NCI-H2107 treated with DMSO at 0.1 percent for 48 hours (cell line): ENCODE results near the gene PDE3B.
"Not testable (repeated sequence)": the region's sequence is repeated elsewhere in the genome, so short reads cannot be mapped to it uniquely, and the experiment has no call there.

Experiments used
- DNase-seq: peaks from one replicate; lab custom pipeline; 2025; ENCODE audit not compliant: unreplicated experiment; lab: John Stamatoyannopoulos, UW

The PDE3B gene

DNA sequence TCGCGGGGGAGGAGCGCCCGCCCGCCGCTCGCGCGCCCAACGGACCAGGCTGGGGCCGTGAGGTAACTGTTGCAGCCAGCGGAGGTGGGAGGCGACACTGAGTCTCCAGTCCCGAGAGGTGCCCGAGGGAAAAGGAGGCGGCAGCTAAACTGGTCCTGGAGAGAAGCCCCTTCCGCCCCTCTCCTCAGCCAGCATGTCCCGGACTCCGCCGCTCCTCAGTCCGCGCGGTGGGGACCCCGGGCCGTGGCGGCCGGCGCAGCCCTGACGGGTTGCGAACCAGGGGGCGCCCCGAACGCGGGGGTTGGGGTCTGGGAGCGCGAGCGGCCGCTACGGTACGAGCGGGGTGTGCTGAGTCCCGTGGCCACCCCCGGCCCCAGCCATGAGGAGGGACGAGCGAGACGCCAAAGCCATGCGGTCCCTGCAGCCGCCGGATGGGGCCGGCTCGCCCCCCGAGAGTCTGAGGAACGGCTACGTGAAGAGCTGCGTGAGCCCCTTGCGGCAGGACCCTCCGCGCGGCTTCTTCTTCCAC lies at the start of gene PDE3B:
Gene PDE3B (plus strand): TSS at position 108 of the 529 bp plus-strand sequence. CDS start 272 bp downstream, at position 380.
- peak; percentile 10 for DNase-seq

GRCh38 chr11:14595261-14595660 lies 48.3 kb upstream of the PDE3B start:
- DNase-seq = not testable (repeated sequence)

DNA sequence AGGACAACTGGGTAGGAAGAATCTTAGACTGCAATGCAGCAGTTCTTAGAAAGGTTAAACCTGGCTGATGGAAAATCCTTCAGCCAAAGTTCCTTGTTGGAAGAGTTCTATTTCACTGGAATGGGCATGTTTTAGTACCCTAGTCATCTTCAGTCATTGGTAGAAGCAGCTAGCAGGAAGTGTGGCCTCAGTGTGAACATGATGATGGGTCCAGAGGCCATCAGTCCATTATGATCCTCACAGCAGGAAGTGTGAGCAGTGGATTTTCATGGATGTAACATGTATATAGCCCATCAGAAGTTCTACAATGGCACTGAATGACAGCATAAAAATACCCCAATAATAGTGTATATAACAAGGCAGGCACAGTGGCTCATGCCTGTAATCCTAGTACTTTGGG lies 35.9 kb upstream of the PDE3B start:
- no peak for DNase-seq

- DNase-seq = no peak
These were observed 33.7 kb upstream of the PDE3B start for GRCh38 chr11:14609902-14610301.

DNA sequence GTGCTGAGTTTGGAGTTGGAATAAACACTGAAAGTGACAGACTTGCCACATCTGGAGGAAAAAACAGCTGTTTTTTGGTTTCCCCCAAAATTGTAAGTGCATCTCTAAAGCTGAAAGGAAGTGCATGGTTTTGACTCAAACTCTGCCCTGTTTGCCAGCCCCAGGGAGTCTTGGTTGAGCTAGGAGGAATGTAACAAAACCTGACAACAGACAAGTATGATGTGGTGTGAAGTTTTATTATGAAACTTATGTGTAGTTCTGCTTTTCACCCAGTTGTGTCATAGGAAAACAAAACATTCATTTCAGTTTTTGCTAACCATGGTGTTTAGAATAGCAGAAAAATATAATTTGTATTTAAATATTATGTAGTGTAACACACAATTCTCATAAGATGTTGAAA lies 31.7 kb upstream of the PDE3B start:
- DNase-seq = no peak

- DNase-seq = no peak
These were observed 30.9 kb upstream of the PDE3B start for GRCh38 chr11:14612694-14613093.

GRCh38 chr11:14614091-14614622 lies 29.4 kb upstream of the PDE3B start:
- no peak for DNase-seq

GRCh38 chr11:14617241-14618027 lies 26.2 kb upstream of the PDE3B start:
- DNase-seq = no peak

- DNase-seq = no peak
These were observed 25.5 kb upstream of the PDE3B start for GRCh38 chr11:14618060-14618459.

DNA sequence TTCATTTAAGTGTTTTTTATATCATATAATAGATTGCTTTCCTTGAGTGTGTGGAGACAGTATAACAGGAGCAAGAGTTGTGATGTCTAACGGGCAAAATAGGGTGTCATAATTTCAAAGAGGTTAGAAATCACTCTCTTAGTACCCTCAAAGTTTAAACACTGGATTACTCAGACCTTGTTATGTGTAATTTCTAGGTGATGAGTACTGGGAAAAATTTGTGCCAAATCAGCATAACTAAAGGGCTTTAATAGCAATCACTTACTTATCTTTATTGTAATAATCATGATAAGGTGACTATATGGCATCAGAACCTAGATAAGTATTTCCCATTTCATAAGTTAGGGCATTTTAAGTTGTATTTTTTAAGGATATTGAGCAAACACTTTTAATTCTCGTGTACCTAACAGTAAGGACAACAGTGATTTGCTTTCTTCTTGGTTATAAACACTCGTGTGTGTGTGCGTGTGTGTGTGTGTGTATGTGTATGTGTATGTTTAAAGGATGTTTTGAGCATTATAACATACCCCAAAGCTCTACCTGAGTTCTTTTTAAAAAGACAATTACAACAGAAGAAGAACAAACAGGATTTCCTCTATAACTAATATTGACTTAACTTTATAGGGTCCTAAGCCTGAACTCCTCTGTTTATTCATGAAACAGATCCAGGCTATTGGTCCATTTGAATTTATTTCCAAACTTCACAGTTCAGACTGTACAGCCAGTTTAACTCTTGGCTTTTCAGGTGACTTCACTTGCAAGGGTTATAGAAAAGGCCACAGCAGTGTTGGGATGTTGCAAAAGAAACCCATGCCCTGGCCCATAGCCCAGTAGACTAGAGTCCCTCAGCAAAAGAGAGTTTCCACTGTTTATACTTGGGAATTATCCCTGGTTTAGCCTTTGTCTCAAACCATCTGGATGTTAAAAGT lies 23.7 kb upstream of the PDE3B start:
- no peak for DNase-seq

DNA sequence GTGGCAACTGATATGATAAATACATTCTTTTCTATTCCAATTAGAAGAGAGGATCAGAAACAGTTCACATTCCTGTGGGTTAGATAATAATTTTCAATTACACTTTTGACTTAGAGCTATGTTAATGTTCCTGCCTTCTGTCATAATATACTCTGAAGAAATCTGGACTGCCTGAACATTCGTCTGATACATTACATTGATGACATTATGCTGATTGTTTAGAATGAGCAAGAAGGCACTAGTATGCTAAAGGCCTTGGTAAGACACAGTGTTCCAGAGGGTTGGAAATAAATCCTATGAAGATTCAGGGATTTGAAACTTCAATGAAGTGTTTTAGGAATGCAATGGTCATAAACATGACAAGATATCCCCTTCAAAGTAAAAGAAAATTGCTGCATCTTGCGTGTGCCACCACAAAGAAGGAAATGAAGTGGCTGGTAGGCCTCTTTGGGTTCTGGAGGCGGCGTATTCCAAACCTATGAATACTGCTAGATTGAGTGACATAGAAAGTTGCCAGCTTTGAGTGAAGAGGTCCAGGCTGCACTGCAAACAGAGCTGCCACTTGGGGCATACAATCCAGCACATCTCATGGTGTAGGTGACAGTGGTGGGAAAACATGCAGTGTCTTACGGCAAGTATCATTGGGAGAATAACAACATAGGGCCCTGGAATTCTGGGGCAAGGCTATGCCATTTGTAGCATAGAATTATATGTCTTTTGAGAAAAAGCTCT lies 21.2 kb upstream of the PDE3B start:
- no peak for DNase-seq

GRCh38 chr11:14623036-14623435 lies 20.6 kb upstream of the PDE3B start:
- DNase-seq = no peak

DNA sequence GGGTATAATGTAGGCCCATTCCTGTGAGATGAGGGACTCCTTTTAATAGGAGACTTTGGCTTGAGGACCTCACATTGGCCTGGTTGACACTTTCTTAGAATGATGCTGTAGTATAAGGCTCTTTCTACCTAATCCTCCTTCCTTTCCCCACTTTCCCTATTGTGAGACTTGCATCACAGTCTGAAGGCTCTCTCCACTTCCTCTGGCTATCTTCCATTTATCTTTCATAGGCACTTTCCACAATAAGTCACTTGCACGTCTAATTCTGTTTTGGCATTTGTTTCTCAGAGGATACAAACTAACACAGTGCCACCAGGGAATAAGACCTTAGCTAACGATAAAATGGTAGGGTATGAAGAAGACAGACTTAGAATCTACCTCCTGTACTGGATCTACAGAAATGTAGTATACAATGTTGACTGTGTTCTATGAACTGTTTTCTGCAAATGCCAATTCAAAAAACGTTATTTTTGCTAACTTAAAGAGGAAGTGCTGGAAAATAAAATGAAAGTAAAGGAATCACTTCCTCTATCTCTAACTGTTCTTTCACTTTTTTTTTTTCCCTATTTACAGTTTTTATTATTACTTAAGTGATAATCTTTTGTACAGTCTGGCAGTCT lies 17.9 kb upstream of the PDE3B start:
- no peak for DNase-seq

GRCh38 chr11:14626650-14627049 lies 17.0 kb upstream of the PDE3B start:
- DNase-seq = no peak

DNA sequence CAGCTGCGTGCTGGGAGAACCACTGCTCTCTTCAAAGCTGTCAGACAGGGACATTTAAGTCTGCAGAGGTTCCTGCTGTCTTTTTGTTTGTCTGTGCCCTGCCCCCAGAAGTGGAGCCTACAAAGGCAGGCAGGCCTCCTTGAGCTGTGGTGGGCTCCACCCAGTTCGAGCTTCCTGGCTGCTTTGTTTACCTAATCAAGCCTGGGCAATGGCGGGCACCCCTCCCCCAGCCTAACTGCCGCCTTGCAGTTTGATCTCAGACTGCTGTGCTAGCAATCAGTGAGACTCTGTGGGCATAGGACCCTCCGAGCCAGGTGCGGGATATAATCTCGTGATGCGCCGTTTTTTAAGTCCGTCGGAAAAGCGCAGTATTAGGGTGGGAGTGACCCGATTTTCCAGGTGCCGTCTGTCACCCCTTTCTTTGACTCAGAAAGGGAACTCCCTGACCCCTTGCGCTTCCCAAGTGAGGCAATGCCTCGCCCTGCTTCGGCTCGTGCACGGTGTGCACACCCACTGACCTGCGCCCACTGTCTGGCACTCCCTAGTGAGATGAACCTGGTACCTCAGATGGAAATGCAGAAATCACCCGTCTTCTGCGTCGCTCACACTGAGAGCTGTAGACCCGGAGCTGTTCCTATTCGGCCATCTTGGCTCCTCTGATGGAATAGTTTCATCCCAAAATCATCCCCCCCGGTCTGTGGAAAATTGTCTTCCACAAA lies 9.9 kb upstream of the PDE3B start:
- DNase-seq = not testable (repeated sequence)

DNA sequence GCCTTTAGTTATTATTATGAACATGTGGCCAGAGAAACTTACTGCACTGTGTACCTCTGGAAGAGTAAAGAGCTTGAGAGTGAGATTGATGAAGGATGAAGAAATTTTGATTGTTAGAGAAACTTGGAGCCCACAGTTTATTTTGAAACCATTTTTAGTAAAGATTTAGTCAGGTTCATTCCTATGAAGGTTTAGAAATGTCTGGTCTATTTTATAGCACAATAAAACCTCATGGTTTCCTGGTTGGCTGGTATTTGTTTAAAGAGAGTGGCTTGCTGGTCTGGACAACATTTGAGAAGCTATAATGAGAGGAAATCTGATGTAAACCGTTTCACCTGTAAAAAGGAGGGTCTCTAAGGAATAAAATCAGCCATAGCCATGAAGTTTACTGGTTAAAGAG lies 8.8 kb upstream of the PDE3B start:
- DNase-seq = no peak

DNA sequence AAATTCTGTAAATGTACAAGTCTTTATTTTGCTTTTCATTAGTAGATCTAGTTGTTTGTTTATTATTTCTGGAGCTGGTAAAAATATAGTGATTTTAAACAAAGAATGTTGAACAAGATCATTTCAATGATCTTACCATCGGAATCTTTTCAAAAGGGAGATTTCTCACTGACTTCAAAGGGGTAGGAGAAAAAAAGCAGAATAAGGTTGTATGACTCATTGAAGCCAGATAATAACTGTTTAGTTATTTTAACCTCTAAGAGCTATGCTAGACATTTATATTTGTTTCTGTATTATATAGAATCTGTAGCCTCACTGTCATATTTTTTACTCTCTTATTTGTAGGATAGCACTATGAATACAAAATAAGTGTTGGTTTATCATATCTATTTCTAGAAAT lies 8.1 kb upstream of the PDE3B start:
- DNase-seq = no peak

DNA sequence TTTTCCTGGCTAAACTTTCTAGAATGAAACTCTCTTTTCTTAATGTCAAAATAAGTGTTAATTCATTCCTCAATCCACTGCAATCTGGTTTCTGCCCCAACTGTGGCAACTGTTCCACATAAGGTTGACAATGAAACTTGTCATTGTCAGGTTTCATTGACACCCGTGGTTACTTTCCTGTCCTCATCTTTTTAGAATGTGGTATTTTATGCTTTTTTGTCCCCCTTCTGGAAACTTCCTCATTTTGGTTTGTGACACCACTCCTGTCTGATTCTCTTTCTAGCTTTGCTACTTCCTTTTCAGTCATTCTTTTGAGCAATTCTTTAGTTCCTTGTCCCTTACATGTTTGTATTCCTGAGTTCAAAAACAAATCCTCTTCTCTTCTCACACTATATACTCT lies 7.5 kb upstream of the PDE3B start:
- no peak for DNase-seq

GRCh38 chr11:14637868-14638409 lies 5.7 kb upstream of the PDE3B start:
- DNase-seq = no peak
